Ishikawa (cell line): ENCODE results near the gene KIFC3.

Source experiments
- CEBPB ChIP-seq: IDR thresholded peaks from 2 replicates; pipeline ENCODE4 v1.6.1; 2012
- CREB1 ChIP-seq: IDR thresholded peaks from 2 replicates; pipeline ENCODE4 v1.6.1; 2012; ENCODE audit warnings: low read depth
- EGR1 ChIP-seq: IDR thresholded peaks from 2 replicates; pipeline ENCODE4 v1.6.1; 2012
- EP300 ChIP-seq: IDR thresholded peaks from 2 replicates; pipeline ENCODE4 v1.6.1; 2012; ENCODE audit warnings: borderline replicate concordance
- FOXM1 ChIP-seq: IDR thresholded peaks from 2 replicates; pipeline ENCODE4 v1.6.1; 2012; ENCODE audit warnings: low read depth, borderline replicate concordance
- RAD21 ChIP-seq: IDR thresholded peaks from 2 replicates; pipeline ENCODE4 v1.6.1; 2012; ENCODE audit warnings: low read depth
- REST ChIP-seq: IDR thresholded peaks from 2 replicates; pipeline ENCODE4 v1.6.1; 2012; ENCODE audit warnings: low read depth, mild to moderate bottlenecking
- TAF1 ChIP-seq: IDR thresholded peaks from 2 replicates; pipeline ENCODE4 v1.6.1; 2012; ENCODE audit warnings: low read depth, mild to moderate bottlenecking
- TCF12 ChIP-seq: IDR thresholded peaks from 2 replicates; pipeline ENCODE4 v1.6.1; 2012; ENCODE audit warnings: low read depth
- TEAD4 ChIP-seq: IDR thresholded peaks from 2 replicates; pipeline ENCODE4 v1.6.1; 2012
- YY1 ChIP-seq: IDR thresholded peaks from 2 replicates; pipeline ENCODE4 v1.6.1; 2012; ENCODE audit warnings: low read depth
- TF ChIP-seq, protein P1 (sequence below): IDR thresholded peaks from 2 replicates; pipeline ENCODE4 v1.6.1; 2012
- TF ChIP-seq, protein P2 (sequence below): IDR thresholded peaks from 2 replicates; pipeline ENCODE4 v1.6.1; 2012

DNA sequence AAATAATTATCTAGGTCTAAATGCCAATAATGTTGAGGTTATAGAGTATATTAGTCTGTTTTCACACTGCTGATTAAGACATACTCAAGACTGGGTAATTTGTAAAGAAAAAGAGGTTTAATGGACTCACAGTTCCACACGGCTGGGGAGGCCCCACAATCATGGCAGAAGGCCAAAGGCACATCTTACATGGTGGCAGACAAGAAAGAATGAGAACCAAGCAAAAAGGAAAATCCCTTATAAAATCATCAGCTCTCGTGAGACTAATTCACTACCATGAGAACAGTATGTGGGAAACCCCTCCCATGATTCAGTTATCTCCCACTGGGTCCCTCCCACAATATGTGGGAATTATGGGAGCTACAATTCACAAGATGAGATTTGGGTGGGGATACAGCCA is 69.6 kb downstream of the KIFC3 start:
- TF ChIP-seq RAD21: no peak
- no peak for TF ChIP-seq YY1
- TF ChIP-seq CEBPB: no peak
- TF ChIP-seq REST: no peak
- TF ChIP-seq, protein P1, sequence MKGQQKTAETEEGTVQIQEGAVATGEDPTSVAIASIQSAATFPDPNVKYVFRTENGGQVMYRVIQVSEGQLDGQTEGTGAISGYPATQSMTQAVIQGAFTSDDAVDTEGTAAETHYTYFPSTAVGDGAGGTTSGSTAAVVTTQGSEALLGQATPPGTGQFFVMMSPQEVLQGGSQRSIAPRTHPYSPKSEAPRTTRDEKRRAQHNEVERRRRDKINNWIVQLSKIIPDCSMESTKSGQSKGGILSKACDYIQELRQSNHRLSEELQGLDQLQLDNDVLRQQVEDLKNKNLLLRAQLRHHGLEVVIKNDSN: no peak
- no peak for TF ChIP-seq TAF1
- no peak for TF ChIP-seq EP300
- TF ChIP-seq, protein P2, sequence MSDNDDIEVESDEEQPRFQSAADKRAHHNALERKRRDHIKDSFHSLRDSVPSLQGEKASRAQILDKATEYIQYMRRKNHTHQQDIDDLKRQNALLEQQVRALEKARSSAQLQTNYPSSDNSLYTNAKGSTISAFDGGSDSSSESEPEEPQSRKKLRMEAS: no peak
- no peak for TF ChIP-seq TCF12
- TF ChIP-seq CREB1: no peak
- TF ChIP-seq FOXM1: no peak
- no peak for TF ChIP-seq EGR1
- no peak for TF ChIP-seq TEAD4
